WERI-Rb-1 (cell line): Measurements from ENCODE around the gene MRPL54.
"Not testable (repeated sequence)": the region's sequence is repeated elsewhere in the genome, so short reads cannot be mapped to it uniquely, and the experiment has no call there.

Experiments
- DNase-seq: peaks from one replicate; pipeline ENCODE4 v3.0.0-alpha.2; 2020
- H3K27ac ChIP-seq: fragments of 250-450 bp; sonication (Bioruptor Pico); 2 replicates; pipeline ENCODE4 v1.5.1; 2020; ENCODE audit warnings: mild to moderate bottlenecking, moderate library complexity
- H3K27me3 ChIP-seq: fragments of 250-450 bp; sonication (Bioruptor Pico); 2 replicates; pipeline ENCODE4 v1.5.1; 2021; ENCODE audit warnings: mild to moderate bottlenecking, low read depth, moderate library complexity; ENCODE audit not compliant: insufficient read depth, severe bottlenecking
- H3K36me3 ChIP-seq: fragments of 250-450 bp; sonication (Bioruptor Pico); 2 replicates; pipeline ENCODE4 v1.5.1; 2020; ENCODE audit warnings: mild to moderate bottlenecking, moderate library complexity
- H3K4me3 ChIP-seq: 2 replicates; pipeline ENCODE4 v1.5.1; 2011; ENCODE audit warnings: low read depth, mild to moderate bottlenecking, control low read depth, low read length
- H3K9me3 ChIP-seq: fragments of 250-450 bp; sonication (Bioruptor Pico); 2 replicates; pipeline ENCODE4 v1.5.1; 2021; ENCODE audit warnings: mild to moderate bottlenecking, moderate library complexity; ENCODE audit not compliant: severe bottlenecking
- CTCF ChIP-seq: IDR thresholded peaks from 2 replicates; pipeline ENCODE4 v1.5.1; 2011; ENCODE audit warnings: low read depth, mild to moderate bottlenecking, control low read depth, inconsistent platforms, low read length

The MRPL54 gene

GRCh38 chr19:3752492-3752891, 10.0 kb upstream of the MRPL54 start:
- no peaks in the 10 kb centered on the region for H3K9me3 ChIP-seq
- H3K36me3 ChIP-seq, result peaks cover 53% of the 10 kb centered on the region
- H3K4me3 ChIP-seq, result no peak overlapping the region
- H3K27ac ChIP-seq, result no peak overlapping the region
- no peak for DNase-seq
- no peak for TF ChIP-seq CTCF
- no peaks in the 10 kb centered on the region for H3K27me3 ChIP-seq

GRCh38 chr19:3753631-3754410, 8.7 kb upstream of the MRPL54 start:
- H3K36me3 ChIP-seq, result peaks cover 61% of the 10 kb centered on the region
- H3K27me3 ChIP-seq, result no peaks in the 10 kb centered on the region
- no peaks in the 10 kb centered on the region for H3K9me3 ChIP-seq
- no peak for TF ChIP-seq CTCF
- no peak overlapping the region for H3K4me3 ChIP-seq
- no peak for DNase-seq
- no peak overlapping the region for H3K27ac ChIP-seq

- H3K27ac ChIP-seq, DNase-seq, H3K27me3 ChIP-seq, H3K4me3 ChIP-seq, H3K9me3 ChIP-seq: not testable (repeated sequence)
- H3K36me3 ChIP-seq, result peaks cover 35% of the 10 kb centered on the region
Observed at GRCh38 chr19:3757705-3758104, 4.8 kb upstream of the MRPL54 start.

GRCh38 chr19:3758297-3758696, 4.2 kb upstream of the MRPL54 start:
- H3K27me3 ChIP-seq, H3K4me3 ChIP-seq, H3K9me3 ChIP-seq, DNase-seq, H3K27ac ChIP-seq: not testable (repeated sequence)
- H3K36me3 ChIP-seq, result peaks cover 35% of the 10 kb centered on the region

GRCh38 chr19:3759482-3760254, 2.8 kb upstream of the MRPL54 start:
- Histone ChIP-seq H3K27ac (no peak overlapping the region), H3K36me3 (peaks cover 29% of the 10 kb centered on the region), H3K27me3 (no peaks in the 10 kb centered on the region), H3K4me3 (no peak overlapping the region), H3K9me3 (no peaks in the 10 kb centered on the region)
- DNase-seq, result no peak
- no peak for TF ChIP-seq CTCF

GRCh38 chr19:3760871-3761361, 1.6 kb upstream of the MRPL54 start:
- Histone ChIP-seq H3K36me3 (peaks cover 36% of the 10 kb centered on the region), H3K4me3 (peak overlapping the region; percentile 77), H3K9me3 (no peaks in the 10 kb centered on the region), H3K27ac (peak overlapping the region; percentile 81), H3K27me3 (no peaks in the 10 kb centered on the region)
- no peak for DNase-seq
- no peak for TF ChIP-seq CTCF
